ENCODE results near the gene DHH. TPM values are rescaled to one million over a fixed set of nuclear protein-coding genes. Genes with fewer than 3 reads are reported as not detected.

Gene DHH
- total and polyA plus RNA-seq, 8 donors = 0.10 to 1.1 (median 0.22) TPM; not detected in 2

DNA sequence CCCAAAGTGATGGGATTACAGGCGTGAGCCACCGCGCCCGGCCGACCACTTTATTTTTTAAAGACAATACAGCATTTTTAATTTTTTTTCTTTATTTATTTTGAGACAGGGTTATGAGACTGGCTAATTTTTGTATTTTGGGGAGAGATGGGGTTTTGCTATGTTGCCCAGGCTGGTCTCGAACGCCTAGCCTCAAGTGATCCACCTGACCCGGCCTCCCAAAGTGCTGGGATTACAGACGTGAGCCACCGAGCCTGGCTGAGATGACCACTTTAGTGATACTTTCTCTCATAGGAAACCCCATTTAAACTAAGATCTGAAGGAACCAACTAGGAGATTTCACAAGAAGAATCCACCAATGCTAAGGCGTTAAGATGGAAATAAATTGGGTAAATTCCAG is 23.6 kb downstream of the DHH start:
- H3K4me1 ChIP-seq = peaks cover 10 to 21% (median 19%) of the 10 kb centered on the region in 4 donors
- no peaks in the 10 kb centered on the region for H3K9me3 ChIP-seq
- DNase-seq = no peak
- TF ChIP-seq, protein P1, sequence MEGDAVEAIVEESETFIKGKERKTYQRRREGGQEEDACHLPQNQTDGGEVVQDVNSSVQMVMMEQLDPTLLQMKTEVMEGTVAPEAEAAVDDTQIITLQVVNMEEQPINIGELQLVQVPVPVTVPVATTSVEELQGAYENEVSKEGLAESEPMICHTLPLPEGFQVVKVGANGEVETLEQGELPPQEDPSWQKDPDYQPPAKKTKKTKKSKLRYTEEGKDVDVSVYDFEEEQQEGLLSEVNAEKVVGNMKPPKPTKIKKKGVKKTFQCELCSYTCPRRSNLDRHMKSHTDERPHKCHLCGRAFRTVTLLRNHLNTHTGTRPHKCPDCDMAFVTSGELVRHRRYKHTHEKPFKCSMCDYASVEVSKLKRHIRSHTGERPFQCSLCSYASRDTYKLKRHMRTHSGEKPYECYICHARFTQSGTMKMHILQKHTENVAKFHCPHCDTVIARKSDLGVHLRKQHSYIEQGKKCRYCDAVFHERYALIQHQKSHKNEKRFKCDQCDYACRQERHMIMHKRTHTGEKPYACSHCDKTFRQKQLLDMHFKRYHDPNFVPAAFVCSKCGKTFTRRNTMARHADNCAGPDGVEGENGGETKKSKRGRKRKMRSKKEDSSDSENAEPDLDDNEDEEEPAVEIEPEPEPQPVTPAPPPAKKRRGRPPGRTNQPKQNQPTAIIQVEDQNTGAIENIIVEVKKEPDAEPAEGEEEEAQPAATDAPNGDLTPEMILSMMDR (IDR thresholded peaks at IDR 0.05) = no peak
- TF ChIP-seq EP300 (IDR thresholded peaks at IDR 0.05) = no peak
- no peak for TF ChIP-seq POLR2A (IDR thresholded peaks at IDR 0.05)
- TF ChIP-seq POLR2AphosphoS5 (IDR thresholded peaks at IDR 0.05) = no peak
- WGBS, 5 donors = 89 to 96% (median 94%) methylated on average over 11 of the region's 11 CpGs
- H3K36me3 ChIP-seq = no peaks in the 10 kb centered on the region
- H3K4me3 ChIP-seq = no peak overlapping the region
- no peak overlapping the region for H3K27ac ChIP-seq
- H3K27me3 ChIP-seq = no peaks in the 10 kb centered on the region
- intact Hi-C loops (cut with DNase I; ENCODE audit: low total_unique reads) = no loop called here

DNA sequence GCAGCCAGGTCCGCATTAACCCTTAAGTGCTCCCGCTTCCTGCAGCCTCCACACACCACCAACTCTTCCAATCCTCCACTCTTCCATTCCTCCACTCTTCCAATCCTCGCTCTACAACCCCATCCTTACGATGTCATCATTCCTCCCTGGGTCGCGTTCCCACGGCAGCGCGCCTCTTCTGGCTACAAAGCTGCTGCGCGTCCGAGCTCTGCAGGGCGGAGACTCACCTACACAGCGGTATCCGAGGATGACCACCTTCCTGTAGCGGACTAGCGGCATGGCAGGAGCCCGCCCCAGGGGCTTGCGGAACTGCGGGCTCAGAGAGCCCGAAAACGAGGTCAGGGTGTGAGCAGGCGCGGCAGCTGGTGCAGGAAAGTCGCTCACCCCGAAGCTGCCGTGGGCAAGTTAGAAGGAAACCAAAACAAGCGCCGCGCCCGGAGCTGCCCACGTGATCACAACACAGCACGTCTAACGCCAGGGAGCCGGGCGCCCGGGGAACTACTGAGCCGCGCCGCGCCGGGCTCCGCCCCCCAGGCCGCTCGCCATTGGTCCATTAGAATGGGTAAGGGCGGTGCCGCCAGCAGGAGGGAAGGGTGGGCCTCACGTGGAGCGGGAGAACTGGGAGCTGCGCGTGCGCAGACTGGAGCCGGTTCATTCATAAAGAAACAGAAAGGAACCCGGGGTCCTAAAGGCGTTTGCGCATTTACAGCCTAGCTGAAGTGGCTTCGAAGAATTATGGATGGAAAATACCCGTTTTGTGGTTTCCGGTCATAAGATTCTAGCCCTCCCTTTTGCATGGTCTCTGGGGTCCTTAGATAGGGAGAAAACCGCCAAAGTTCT is 24.9 kb downstream of the DHH start, which contains the start of gene RHEBL1:
Gene RHEBL1, minus strand, starts transcription at position 473 of the 840 bp plus-strand sequence. Its CDS starts 194 bp downstream, at position 279.
- intact Hi-C loops (cut with DNase I; ENCODE audit: low total_unique reads) = loop anchor here (10.0 kb wide), 1 partner anchor 55 kb away; no protein-coding TSS in a partner anchor
- H3K9me3 ChIP-seq = no peaks in the 10 kb centered on the region

DNA sequence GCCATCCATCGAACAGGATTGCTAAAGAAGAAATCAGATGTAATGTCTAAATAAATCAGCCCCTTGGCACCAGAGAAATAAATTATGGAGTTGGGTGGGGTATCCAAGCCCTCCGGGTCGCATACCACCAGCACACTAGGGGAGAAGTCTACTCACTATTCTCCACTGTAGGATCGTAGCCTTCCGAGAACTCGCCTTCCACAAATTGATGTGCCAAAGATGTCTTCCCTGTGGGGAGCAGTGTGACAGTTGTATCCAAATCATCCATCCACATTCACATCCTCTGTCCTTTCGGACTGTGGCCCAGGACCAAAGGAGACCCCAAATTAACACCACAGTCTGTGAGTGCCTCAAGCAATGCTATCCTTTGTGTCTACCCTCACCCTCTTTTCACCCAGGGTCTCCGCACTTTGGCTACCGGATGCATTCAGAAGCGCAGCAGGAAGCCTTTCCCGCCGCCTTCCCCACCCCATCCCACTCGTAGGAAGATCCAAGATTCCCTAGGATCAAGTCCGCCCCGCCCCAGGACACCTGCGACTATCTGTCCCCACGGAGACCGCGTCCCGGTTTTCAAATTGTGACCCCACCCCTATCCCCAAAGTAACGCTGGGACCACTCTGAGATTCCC is 25.6 kb downstream of the DHH start:
- H3K9me3 ChIP-seq = no peaks in the 10 kb centered on the region
- peak overlapping the region in 4 of 5 donors; percentile 73 to 87 (median 85) for H3K27ac ChIP-seq
- H3K4me1 ChIP-seq = peaks cover 10 to 22% (median 20%) of the 10 kb centered on the region in 4 donors
- no peaks in the 10 kb centered on the region for H3K36me3 ChIP-seq
- no peaks in the 10 kb centered on the region for H3K27me3 ChIP-seq
- TF ChIP-seq POLR2AphosphoS5 (IDR thresholded peaks at IDR 0.05) (no peak), POLR2A (IDR thresholded peaks at IDR 0.05) (no peak), EP300 (IDR thresholded peaks at IDR 0.05) (no peak)
- TF ChIP-seq, protein P1 (IDR thresholded peaks at IDR 0.05) = no peak
- no peak for DNase-seq
- intact Hi-C loops (cut with DNase I; ENCODE audit: low total_unique reads) = loop anchor here (10.0 kb wide), 1 partner anchor 56 kb away; no protein-coding TSS in a partner anchor
- peak overlapping the region; percentile 74 to 88 (median 80) for H3K4me3 ChIP-seq
- 14 to 23% (median 20%) methylated on average over 21 of the region's 21 CpGs for WGBS, 5 donors

More for the DNA sequence above, 24.9 kb downstream of the DHH start, which contains the start of gene RHEBL1:
- Histone ChIP-seq H3K4me3 (peak within 1 kb of the TSS; percentile 74 to 88 (median 80)), H3K36me3 (no peaks in the 10 kb centered on the region), H3K27me3 (no peaks in the 10 kb centered on the region), H3K27ac (peak within 1 kb of the TSS; percentile 73 to 87 (median 85)), H3K4me1 (peaks cover 10 to 21% (median 19%) of the 10 kb centered on the region in 4 donors)
- TF ChIP-seq EP300 (IDR thresholded peaks at IDR 0.05) (no peak), POLR2AphosphoS5 (IDR thresholded peaks at IDR 0.05) (peak; percentile 40 to 78 (median 52)), POLR2A (IDR thresholded peaks at IDR 0.05) (no peak)
- TF ChIP-seq, protein P1 (IDR thresholded peaks at IDR 0.05) = peak in 2 of 7 experiments; percentile 8 to 22
- 0 to 1% (median 1%) methylated on average over 41 to 60 of the region's 60 CpGs for WGBS, 5 donors
- DNase-seq = peak; percentile 99

DNA sequence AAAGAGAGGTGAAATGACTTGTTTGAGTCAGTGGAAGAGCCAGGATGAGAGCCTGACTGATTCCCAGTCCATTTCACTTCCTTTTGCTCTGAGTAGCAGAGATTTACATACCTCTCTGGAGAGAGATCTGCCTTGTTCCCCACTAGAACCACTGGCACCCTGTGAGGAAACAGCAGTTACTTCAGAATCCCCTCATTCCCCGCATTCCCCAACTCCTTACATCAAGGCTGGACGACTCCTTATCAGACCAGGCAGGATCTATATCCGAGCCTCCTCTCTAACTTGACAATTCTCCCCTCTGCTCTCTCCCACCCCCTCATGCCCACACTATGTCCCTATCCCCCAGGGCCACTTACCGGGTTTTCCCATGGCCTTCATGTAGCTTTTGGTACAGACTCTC is 28.5 kb downstream of the DHH start:
- TF ChIP-seq, protein P1 (IDR thresholded peaks at IDR 0.05) = no peak
- TF ChIP-seq POLR2AphosphoS5 (IDR thresholded peaks at IDR 0.05) (no peak), EP300 (IDR thresholded peaks at IDR 0.05) (no peak), POLR2A (IDR thresholded peaks at IDR 0.05) (no peak)
- no peak overlapping the region for H3K27ac ChIP-seq
- peaks cover 16 to 35% (median 27%) of the 10 kb centered on the region in 4 donors for H3K4me1 ChIP-seq
- no peak overlapping the region for H3K4me3 ChIP-seq
- WGBS, 5 donors = 65 to 76% (median 67%) methylated on average over 4 of the region's 4 CpGs
- no peak for DNase-seq
- intact Hi-C loops (cut with DNase I; ENCODE audit: low total_unique reads) = loop anchor here (10.0 kb wide), 1 partner anchor 59 kb away; no protein-coding TSS in a partner anchor
- H3K36me3 ChIP-seq = no peaks in the 10 kb centered on the region
- no peaks in the 10 kb centered on the region for H3K27me3 ChIP-seq
- no peaks in the 10 kb centered on the region for H3K9me3 ChIP-seq
